NCI-H1048 (cell line): ENCODE data around the gene ARHGAP25.
A peak's percentile ranks its signal among the peaks of the same experiment; 100 is the strongest.

Experiments
- DNase-seq: peaks from one replicate; lab custom pipeline; 2025; lab: John Stamatoyannopoulos, UW

ARHGAP25 gene

DNA sequence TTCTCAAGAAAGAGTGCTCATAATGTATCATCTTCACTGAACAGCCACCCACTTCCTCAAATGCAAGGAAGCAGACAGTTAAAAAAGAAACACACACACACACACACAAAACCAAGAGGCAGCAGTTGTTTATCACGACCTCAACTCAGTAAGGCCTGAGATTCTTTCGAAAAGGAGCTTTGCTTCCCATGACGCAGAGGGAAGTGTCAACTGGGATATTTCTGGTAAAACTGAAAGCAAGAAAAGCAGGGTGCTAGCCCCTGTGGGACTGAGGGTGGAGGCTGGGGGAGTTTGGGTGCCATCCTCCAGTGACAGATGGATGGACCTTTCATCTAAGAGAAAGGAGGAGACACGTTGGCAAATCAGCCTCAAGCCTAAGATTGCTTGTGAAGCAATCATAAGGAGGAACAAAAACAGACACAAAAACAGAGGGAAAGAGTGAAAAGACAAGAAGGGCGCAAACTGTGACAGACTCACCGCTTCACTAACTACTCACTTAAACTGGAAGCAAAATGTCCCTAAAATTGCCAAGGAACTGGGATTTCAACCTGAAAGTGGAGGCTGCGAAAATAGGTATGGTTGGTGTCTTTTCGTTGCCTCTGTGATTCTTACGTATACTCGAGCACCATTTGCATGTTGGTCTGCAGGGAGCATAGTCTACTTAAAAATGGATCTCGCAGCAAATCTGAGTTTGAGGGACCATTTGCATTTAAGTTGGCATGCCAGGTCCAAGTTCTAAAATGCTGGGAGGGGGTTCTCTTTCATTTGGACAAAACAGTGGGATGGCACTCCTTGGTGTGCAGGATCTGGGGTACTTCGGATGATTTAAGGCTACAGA is at the start of gene ARHGAP25:
TSS of gene ARHGAP25 (plus strand) at position 124 of the 838 bp plus-strand sequence. CDS start at position 513, 389 bp downstream.
- DNase-seq = no peak

GRCh38 chr2:68686178-68686577 is 48.4 kb upstream of the ARHGAP25 start:
- DNase-seq = no peak

DNA sequence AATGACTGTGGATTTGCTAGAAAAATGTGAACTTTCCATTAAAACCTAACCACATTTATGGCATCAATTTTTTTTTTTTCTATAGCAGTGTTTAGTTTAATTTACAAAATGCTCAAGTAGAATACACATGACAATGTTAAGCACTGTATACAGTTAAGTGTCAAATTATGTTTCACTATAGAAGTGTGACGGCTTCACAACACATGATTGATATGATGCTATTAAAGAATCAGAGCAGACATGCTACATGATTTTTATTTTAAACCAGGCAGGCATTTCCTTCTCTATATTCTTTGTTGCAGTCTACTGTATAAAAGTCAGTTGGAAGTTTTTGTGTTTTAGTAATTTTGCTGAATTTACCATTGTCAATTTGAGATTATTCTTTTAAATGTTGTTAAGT is 47.6 kb upstream of the ARHGAP25 start:
- DNase-seq = no peak

DNA sequence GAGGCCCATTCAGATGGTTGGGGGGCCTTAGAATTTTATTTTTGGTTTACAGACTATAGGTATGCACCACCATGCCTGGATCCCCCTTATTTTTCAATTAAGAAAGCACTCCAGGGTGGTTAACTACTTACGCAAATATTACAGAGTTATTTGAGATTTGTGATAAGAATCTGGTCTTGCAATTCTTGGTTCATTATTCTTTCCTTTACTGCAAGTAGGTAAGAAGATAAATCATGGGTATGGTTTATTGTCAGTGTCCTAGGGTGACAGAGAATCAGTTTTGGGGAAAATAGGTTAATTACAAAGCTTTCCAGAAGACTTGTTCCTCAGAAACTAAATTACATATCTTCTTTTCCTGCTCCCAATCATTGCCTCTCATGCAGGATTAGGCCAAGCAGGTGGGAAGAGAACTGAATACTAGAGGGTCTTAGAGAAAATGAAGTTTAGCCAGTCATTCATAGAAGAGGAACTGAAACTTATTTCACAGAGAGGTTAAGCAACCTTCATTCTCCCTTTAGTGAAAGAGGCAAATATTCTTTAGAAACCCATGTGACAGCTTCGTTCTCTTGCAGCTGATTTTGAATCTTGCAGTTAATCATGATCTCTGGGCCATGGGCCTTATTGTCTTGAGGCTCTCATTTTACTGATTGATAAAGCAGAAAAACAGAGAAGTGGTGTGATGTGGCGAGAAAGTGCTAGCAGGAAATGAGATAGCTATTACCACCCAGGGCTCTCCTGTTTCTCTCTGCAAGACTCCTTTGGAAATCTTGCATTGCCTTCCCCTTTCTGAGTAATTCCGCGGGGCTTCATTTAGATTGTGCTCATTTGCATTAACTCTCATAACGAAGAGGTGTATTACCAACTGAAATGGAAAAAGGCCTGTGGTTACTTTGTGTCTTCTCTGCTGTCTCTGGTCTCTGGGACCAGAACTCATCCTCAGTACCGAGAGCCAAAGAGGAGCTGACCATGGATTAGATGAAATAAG is 44.8 kb upstream of the ARHGAP25 start:
- no peak for DNase-seq

- no peak for DNase-seq
Observed at GRCh38 chr2:68690851-68691250, 43.8 kb upstream of the ARHGAP25 start.

GRCh38 chr2:68692511-68692910 is 42.1 kb upstream of the ARHGAP25 start:
- DNase-seq = no peak

DNA sequence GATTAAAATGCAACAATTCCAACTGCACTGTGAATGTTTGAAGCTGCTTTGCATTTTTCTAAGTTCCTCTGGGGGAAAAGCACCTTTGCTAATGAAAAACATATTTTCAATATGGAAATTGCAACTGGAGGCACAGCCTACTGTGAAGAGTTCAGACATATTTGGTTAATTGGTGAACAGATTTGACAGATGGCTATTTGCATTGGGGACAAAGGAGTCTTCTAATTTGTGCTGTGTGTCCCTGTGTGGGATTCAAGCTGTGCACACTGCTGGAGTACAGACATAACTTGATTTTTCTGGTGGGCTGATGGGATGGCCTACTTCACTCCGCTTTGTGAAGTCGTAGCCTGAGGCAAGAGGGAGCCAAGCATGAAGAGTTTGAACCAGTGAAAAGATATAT is 40.7 kb upstream of the ARHGAP25 start:
- DNase-seq = peak; percentile 92

- no peak for DNase-seq
Observed at GRCh38 chr2:68695971-68696370, 38.6 kb upstream of the ARHGAP25 start.

DNA sequence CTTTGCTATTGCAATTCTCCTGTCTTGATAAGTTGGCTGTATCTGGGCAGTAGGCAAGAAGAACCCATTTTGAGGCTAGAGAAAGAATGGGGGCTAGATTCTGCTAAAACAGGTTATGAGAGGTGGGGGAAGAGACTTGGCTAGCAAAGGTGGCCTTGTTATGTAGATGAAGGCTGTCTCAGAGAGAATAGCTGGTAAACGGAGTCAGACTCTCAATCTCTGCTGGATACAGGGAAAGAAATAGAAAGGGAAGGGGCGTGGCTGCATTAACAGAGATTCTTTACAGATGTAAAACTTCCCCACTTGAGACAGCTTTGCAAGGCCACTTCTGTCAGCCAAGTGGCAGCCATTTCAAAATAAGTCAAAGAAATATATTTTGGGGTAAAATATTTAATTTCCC is 38.1 kb upstream of the ARHGAP25 start:
- DNase-seq = no peak

GRCh38 chr2:68698567-68699377 is 35.8 kb upstream of the ARHGAP25 start:
- no peak for DNase-seq

DNA sequence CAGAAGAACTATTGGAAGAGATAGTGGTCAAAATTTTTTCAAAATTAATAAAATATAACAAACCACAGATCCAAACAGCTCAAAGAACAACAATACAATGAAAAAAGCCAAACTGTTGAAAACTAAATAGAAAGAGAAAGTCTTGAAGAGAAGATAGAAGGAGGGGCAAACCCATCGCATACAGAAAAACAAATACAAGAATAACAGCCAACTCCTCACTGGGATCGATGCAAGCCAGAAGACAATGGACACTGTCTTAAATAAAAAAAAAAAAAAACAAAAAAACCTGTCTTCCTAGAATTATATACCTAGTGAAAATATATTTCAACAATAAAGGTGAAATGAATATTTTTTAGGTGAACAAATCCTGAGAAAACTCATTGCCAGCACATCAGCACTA is 34.1 kb upstream of the ARHGAP25 start:
- DNase-seq = no peak

DNA sequence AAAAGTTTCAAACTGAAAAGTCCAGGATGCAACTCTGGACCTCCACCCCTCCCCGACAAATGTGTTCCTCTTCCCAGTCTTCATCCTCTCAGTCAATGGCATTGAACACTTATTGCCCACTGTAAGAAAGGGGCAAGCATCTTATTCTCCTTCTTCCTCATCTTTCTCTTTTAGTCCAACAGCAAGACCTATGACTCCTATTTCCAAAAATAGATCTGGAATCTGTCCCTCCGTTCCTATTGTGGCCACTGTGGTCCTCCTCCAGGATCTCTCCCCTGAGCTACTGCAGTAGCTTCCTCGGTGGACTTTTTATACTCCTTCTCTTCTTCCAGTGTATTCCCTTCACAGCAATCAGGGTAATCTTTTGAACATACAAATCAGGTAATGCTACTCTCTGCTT is 28.0 kb upstream of the ARHGAP25 start:
- no peak for DNase-seq

GRCh38 chr2:68708629-68709028 is 26.0 kb upstream of the ARHGAP25 start:
- DNase-seq = no peak

DNA sequence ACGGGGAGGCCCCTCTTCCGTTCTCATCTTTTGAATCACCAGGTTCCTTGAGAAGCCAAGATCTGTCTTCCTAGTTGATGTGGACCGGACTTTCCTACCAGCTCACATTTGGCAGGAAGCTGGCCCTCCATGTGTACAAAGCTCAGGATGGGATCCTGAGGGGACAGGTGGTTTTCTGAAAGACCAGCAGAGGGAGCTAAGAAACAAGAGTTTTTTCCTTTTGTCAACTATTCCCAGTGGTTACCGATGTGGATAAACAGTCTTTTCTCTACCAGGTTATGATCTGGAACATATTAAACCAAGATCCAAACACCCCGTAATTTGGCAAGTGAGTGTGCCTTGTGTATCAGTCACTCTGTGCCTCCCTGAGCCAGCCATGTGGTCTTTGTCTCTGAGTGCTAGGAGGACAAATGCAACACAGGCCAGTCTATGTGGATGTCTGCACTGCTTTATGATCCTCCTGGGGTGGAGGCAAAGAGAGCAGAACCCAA is 25.1 kb upstream of the ARHGAP25 start:
- peak; percentile 63 for DNase-seq

DNA sequence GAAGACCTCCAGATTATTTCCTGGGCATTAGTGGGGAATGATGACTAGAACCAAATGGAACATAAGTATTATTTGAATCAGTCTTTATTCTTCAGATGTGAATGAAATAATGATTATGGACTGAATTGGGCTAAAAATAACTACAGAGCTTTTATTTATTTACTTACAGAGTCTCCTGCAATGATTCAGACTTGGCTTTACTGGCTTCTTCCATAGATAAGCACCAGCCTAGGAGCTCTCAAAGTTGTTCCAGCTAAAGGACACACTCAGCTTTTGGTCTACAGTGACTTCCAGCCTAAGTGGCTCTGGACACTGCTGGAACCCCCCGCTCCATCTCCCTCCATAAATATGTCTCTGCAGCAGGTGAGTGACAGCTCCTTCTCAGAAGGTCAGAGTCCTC is 24.3 kb upstream of the ARHGAP25 start:
- no peak for DNase-seq

DNA sequence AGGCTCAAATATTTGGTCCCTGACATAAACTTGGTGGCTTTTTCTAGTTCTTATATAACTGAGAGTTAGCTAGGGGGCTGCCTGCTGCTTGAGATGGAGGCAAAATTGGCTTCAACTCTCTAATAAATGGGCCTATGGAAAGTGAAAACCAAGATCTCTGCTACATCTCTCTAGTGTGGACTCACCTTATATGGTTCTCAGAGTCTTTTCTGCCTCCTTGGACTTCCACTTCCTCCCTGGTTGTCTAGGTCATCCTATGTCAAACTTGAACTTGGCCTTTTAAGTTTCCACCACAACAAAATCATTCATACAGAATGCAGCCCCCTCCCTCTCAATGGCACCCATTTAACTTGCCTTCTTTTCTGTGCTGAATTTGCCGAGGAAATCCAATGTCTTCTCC is 23.9 kb upstream of the ARHGAP25 start:
- DNase-seq = no peak

DNA sequence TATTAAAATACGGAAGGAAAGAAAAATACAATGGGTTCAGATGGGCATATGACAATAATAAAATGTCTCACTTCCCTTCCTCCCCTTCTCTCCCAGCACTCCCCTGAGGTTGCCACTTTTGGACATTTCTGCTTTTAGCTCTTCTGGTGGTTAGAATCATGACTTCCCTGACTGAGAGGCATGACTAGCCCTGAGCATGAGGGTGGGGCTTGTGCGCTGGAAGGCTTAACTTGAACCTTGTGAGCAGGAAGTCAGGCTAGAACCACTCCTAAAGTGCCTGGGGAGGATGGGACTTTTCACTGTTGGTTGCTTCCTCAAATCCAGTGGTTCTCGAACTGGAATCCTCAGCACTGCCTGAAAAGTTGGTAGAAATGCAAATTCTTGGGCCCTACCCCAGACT is 19.7 kb upstream of the ARHGAP25 start:
- no peak for DNase-seq

DNA sequence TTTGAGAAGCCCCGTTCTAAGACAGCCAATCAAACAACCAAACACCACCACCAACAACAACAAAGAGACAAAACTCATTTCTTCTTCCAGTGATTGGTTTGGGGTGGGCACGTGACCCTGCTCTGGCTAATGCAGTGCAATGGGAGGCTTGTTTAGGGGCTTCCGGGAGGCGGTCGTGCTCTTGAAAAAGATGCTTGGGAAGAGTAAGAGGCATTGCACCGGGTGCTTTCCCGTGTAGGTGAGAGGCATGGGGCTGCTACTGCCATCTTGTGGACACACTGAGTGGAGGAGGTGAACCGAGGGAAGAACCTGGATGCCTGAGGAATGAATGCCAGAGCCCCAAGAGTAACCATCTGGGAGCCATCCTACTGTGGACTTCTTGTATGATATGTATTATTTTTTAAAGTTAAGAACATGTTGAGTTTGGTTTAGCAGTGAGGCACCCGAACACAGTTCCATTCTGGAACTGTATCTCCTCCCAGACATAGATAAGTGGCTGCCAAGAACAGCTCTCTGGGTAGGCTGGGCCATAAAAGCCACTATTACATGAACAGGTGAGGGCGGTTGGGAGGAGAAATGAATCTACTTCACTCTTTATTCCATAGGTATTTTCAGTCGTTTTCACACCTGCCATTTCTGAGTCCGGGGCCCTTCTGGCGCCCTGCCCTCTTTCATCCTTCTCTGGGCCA is 19.1 kb upstream of the ARHGAP25 start:
- DNase-seq = peak; percentile 33

GRCh38 chr2:68716604-68717304 is 17.9 kb upstream of the ARHGAP25 start:
- DNase-seq = no peak

DNA sequence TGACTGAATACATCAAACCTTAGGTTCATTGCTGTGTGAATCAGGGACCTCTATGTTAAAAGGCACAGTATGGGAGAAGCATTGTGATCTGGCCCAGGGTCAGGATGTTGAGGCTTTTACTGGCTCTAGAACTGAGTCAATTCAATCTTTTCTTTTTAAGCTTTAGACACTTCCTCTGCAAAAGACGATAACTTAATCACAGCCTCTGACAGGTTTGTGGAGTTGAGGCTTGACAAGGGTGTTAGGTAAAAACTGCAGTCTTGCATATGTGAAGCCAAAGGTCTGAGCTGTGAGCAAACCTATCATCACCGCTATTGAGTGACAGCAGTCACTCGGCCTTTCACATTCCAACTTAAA is 17.3 kb upstream of the ARHGAP25 start:
- DNase-seq = no peak

- no peak for DNase-seq
Observed at GRCh38 chr2:68719912-68720311, 14.7 kb upstream of the ARHGAP25 start.
